ENCODE data around the gene MLLT6.

MLLT6 gene

DNA sequence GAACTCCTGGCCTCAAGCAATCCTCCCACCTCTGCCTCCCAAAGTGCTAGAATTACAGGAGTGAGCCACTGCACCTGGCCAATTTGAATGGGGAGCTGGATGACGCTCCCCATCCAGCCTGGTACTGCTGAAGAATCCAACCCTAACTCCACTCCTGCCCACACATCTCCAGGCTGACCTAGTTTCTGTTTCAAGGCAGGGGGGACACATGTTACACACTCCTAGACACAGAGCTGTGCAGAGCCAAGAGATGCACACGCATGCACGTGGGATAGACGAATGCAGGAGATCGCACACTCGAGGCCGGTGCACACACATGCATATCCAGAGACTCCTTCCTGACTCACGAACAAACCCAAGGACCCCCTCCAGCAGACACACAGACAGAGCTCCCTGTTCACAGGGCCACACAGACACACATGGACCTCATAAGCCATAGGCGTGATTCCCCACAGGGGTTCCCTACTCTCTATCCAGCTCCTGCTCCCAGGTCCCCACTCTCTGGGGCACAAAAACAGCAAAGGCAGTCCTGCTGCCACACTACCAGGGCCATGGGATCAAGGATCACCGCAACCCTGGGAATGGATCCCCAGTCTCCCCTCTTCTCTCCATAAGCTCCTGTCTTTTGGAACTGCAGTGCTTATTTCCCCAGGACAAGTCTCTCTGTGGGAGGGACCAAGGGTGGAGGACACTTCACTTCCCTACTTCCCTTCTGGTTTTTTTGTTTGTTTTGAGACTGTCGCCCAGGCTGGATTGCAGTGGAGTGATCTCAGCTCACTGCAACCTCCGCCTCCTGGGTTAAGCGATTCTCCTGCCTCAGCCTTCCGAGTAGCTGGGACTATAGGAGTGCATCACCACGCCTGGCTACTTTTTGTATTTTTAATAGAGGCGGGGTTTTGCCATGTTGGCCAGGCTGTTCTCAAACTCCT is 44.7 kb upstream of the MLLT6 start:
- no peaks in the 10 kb centered on the region for H3K27me3 ChIP-seq
- H3K4me3 ChIP-seq (ENCODE audit: low read depth, low read length) = no peak overlapping the region

DNA sequence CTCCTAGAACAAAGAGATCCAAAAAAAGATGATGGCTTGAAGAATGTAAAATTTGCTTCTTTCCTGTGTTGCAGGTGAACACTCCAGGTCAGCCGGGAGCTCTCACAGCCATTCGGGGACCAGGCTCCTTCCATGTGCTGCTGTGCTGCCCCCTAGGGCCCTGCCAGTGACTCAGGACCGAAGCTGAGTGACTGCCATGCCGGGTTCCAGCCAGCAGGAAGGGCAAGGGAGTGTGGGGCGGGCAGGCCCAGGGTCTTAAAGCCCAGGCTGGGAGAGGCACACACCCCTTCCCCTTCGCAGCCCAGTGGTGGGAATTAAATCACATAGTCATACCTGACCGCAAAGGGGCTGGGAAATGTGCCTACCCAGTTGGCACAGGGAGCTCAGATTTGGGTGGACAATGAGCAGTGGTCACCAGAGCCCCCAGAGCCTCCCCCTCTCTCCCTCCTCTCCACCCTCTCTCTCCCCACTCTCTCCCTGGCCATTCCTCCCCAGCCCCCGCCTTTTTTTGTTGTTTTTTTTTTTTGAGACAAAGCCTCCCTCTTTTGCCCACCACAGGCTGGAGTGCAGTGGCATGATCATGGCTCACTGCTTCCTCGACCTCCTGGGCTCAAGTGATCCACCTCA is 41.8 kb upstream of the MLLT6 start:
- no peak overlapping the region for H3K4me3 ChIP-seq (ENCODE audit: low read depth, low read length)
- DNase-seq = peak; percentile 90
- H3K9me3 ChIP-seq = no peaks in the 10 kb centered on the region
- H3K4me1 ChIP-seq = no peaks in the 10 kb centered on the region
- no peaks in the 10 kb centered on the region for H3K27me3 ChIP-seq
- no peaks in the 10 kb centered on the region for H3K36me3 ChIP-seq
- TF ChIP-seq, protein P1, sequence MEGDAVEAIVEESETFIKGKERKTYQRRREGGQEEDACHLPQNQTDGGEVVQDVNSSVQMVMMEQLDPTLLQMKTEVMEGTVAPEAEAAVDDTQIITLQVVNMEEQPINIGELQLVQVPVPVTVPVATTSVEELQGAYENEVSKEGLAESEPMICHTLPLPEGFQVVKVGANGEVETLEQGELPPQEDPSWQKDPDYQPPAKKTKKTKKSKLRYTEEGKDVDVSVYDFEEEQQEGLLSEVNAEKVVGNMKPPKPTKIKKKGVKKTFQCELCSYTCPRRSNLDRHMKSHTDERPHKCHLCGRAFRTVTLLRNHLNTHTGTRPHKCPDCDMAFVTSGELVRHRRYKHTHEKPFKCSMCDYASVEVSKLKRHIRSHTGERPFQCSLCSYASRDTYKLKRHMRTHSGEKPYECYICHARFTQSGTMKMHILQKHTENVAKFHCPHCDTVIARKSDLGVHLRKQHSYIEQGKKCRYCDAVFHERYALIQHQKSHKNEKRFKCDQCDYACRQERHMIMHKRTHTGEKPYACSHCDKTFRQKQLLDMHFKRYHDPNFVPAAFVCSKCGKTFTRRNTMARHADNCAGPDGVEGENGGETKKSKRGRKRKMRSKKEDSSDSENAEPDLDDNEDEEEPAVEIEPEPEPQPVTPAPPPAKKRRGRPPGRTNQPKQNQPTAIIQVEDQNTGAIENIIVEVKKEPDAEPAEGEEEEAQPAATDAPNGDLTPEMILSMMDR (IDR thresholded peaks at IDR 0.05; ENCODE audit: low read depth, low read length) = peak; percentile 98

More for the DNA sequence above, 44.7 kb upstream of the MLLT6 start:
- Histone ChIP-seq H3K4me1 (no peaks in the 10 kb centered on the region), H3K36me3 (no peaks in the 10 kb centered on the region), H3K9me3 (no peaks in the 10 kb centered on the region)
- DNase-seq = no peak
- TF ChIP-seq, protein P1 (IDR thresholded peaks at IDR 0.05; ENCODE audit: low read depth, low read length) = no peak

DNA sequence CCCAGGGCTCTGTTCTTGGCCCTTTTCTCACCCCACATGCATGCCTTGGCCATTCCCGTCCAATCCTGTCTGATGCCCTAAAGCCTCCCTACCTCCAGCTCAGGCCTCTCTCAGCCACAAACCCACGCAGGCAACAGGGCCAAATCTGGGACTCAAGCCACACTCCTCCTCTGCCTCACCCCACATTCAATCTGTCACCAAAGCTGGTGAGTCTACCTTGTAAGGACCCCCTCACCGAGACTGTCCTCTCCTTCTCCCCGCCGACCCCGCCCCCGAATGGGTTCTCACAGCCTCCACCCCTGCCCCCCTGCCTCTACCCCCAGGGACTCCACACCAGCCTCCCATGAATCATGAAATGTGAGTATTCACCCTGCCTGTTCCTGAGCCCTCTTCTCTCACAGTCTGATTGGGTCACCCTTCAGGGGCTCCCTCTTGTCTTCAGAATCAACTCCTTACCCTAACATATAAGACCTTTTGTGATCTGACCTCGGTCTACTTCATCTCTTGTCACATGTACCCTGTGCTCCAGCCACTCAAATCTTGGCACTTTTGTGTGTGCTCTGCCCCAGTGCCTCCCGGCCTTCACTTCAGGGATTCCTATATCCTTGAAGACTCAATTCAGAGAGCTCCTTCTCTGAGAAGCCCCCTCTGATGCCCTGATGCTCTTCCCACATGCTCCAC is 41.0 kb upstream of the MLLT6 start:
- no peaks in the 10 kb centered on the region for H3K27me3 ChIP-seq
- TF ChIP-seq, protein P1 (IDR thresholded peaks at IDR 0.05; ENCODE audit: low read depth, low read length) = no peak
- DNase-seq = no peak
- H3K4me3 ChIP-seq (ENCODE audit: low read depth, low read length) = no peak overlapping the region
- H3K36me3 ChIP-seq = no peaks in the 10 kb centered on the region
- no peaks in the 10 kb centered on the region for H3K4me1 ChIP-seq
- no peaks in the 10 kb centered on the region for H3K9me3 ChIP-seq

DNA sequence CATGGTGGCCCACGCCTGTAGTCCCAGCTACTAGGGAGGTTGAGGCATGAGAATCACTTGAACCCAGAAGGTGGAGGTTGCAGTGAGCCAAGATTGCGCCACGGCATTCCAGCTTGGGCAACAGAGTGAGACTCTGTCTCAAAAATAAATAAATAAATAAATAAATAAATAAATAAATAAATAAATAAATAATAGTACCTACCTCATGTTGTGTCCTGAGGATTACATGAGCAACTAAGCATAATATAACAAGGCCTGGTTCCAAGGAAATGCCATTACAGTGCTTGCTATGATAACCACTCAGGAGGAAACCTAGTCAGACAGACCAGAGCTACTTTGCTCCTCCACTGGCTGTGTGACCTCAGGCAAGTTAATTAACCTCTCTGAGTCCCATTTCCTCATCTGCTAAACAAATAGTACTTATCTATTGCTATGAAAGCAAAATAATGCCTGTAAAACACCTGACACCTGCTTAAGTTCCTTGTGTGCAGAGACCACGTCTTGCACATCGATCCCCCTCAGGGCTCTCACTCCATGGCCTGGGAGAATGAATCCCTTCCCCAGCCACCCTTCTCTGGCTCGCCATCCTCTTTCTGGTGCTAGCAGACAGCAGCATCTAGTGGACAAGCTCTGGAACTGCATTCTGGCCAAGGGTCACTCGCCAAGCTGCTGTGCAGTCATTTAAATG is 37.8 kb upstream of the MLLT6 start:
- no peaks in the 10 kb centered on the region for H3K4me1 ChIP-seq
- no peak overlapping the region for H3K4me3 ChIP-seq (ENCODE audit: low read depth, low read length)
- TF ChIP-seq, protein P1 (IDR thresholded peaks at IDR 0.05; ENCODE audit: low read depth, low read length) = peak; percentile 100
- DNase-seq = peak; percentile 82
- H3K9me3 ChIP-seq = no peaks in the 10 kb centered on the region
- H3K36me3 ChIP-seq = no peaks in the 10 kb centered on the region
- H3K27me3 ChIP-seq = no peaks in the 10 kb centered on the region; the same call in 1 of the 2 replicates

DNA sequence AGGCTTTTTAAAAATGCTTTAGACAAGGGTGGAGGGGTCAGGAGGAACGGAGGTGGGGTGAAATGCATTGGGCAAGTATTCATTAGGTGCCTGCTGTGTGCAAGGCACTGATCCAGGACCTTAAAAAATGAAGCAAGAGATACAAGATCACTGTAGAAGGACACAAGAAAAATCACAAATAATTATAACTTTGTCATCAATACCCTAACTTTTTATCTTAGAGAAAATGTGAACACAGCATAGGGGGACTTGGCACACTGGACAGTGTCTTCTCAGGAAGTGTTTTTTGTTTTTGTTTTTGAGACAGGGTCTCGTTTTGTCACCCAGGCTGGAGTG is 37.3 kb upstream of the MLLT6 start:
- no peak for DNase-seq
- Histone ChIP-seq H3K9me3 (no peaks in the 10 kb centered on the region), H3K4me1 (no peaks in the 10 kb centered on the region), H3K36me3 (no peaks in the 10 kb centered on the region), H3K4me3 (ENCODE audit: low read depth, low read length) (no peak overlapping the region), H3K27me3 (no peaks in the 10 kb centered on the region; the same call in 1 of the 2 replicates)
- TF ChIP-seq, protein P1 (IDR thresholded peaks at IDR 0.05; ENCODE audit: low read depth, low read length) = no peak

All from BE2C (cell line).